Fibroblast of the aortic adventitia (primary cell): ENCODE measurements around the gene AHNAK2. TPM values are rescaled to one million over a fixed set of nuclear protein-coding genes. Genes with fewer than 3 reads are reported as not detected.

Experiments
- DNase-seq: peaks from one replicate; pipeline ENCODE4 v3.0.0-alpha.2; 2010; ENCODE audit warnings: low read depth
- H3K4me3 ChIP-seq: 2 replicates; pipeline ENCODE4 v1.5.1; 2011; ENCODE audit warnings: low read depth, mild to moderate bottlenecking, control low read depth, low read length, moderate library complexity
- CTCF ChIP-seq: IDR thresholded peaks from 2 replicates; pipeline ENCODE4 v1.5.1; 2011; ENCODE audit warnings: mild to moderate bottlenecking, low read length, control low read depth, inconsistent platforms; ENCODE audit not compliant: insufficient read depth
- total RNA-seq: library from RNA; depleted of rRNA; stranded (reverse); fragments of >200 nt; gene quantifications from 2 replicates; pipeline ENCODE4 v1.2.3, GENCODE V29; 2012; ENCODE audit warnings: low replicate concordance

Gene AHNAK2
- total RNA-seq, 1 donor: 164 TPM

- no peak overlapping the region for H3K4me3 ChIP-seq
- TF ChIP-seq CTCF: no peak
- DNase-seq: no peak
Observed at GRCh38 chr14:104942586-104942985, 35.6 kb downstream of the AHNAK2 start.

- no peak for DNase-seq
- no peak overlapping the region for H3K4me3 ChIP-seq
- no peak for TF ChIP-seq CTCF
Observed at GRCh38 chr14:104941508-104942365, 36.4 kb downstream of the AHNAK2 start.

- H3K4me3 ChIP-seq: no peak overlapping the region
- TF ChIP-seq CTCF: no peak
- DNase-seq: no peak
Observed at GRCh38 chr14:104940526-104941150, 37.5 kb downstream of the AHNAK2 start.

GRCh38 chr14:104939666-104940410 is 38.3 kb downstream of the AHNAK2 start:
- no peak for DNase-seq
- H3K4me3 ChIP-seq: no peak overlapping the region
- no peak for TF ChIP-seq CTCF

- no peak overlapping the region for H3K4me3 ChIP-seq
- no peak for TF ChIP-seq CTCF
- DNase-seq: no peak
Observed at GRCh38 chr14:104938960-104939359, 39.2 kb downstream of the AHNAK2 start.

- DNase-seq: no peak
- no peak for TF ChIP-seq CTCF
- H3K4me3 ChIP-seq: no peak overlapping the region
Observed at GRCh38 chr14:104938436-104938835, 39.7 kb downstream of the AHNAK2 start.
